Neural cell (in vitro differentiated cells): Measurements from ENCODE around the gene CCDC85C. TPM values are rescaled to one million over a fixed set of nuclear protein-coding genes. Genes with fewer than 3 reads are reported as not detected.

Experiments
- H2AFZ ChIP-seq: fragments of 200-600, 300-800 bp; sonication (generic), shearing (Covaris generic); 2 replicates; pipeline ENCODE4 v1.6.0; 2014; ENCODE audit warnings: low read depth, mild to moderate bottlenecking, antibody characterized with exemption, low read length, moderate library complexity
- H3F3A ChIP-seq: fragments of 200-600 bp; shearing (Covaris generic); 2 replicates; pipeline ENCODE4 v1.6.1; 2016; ENCODE audit warnings: mild to moderate bottlenecking, moderate library complexity, mixed read lengths, antibody characterized with exemption, low read length; ENCODE audit not compliant: insufficient read depth, poor library complexity, severe bottlenecking
- H3K27ac ChIP-seq: fragments of 200-600, 300-800 bp; sonication (generic), shearing (Covaris generic); 2 replicates; pipeline ENCODE4 v1.5.1; 2014; ENCODE audit warnings: mild to moderate bottlenecking, low read length, moderate library complexity
- H3K27me3 ChIP-seq: fragments of 300-800, 200-600 bp; sonication (generic), shearing (Covaris generic); 2 replicates; pipeline ENCODE4 v1.6.0; 2014; ENCODE audit warnings: mild to moderate bottlenecking, low read depth, low read length, moderate library complexity; ENCODE audit not compliant: insufficient read depth
- H3K36me3 ChIP-seq: fragments of 300-800, 200-600 bp; sonication (generic), shearing (Covaris generic); 2 replicates; pipeline ENCODE4 v1.5.1; 2014; ENCODE audit warnings: mild to moderate bottlenecking, antibody characterized with exemption, low read length, moderate library complexity; ENCODE audit not compliant: insufficient read depth
- H3K4me2 ChIP-seq: fragments of 300-800, 200-600 bp; sonication (generic), shearing (Covaris generic); 2 replicates; pipeline ENCODE4 v1.6.0; 2014; ENCODE audit warnings: mild to moderate bottlenecking, low read length
- H3K4me3 ChIP-seq: fragments of 300-800, 200-600 bp; sonication (generic), shearing (Covaris generic); 2 replicates; pipeline ENCODE4 v1.5.1; 2014; ENCODE audit warnings: mild to moderate bottlenecking, low read length, moderate library complexity
- H3K79me2 ChIP-seq: fragments of 200-600 bp; shearing (Covaris generic); replicated peaks from 2 replicates; pipeline ENCODE4 v1.6.0; 2014; ENCODE audit warnings: mild to moderate bottlenecking, low read length, moderate library complexity; ENCODE audit not compliant: insufficient read depth
- H3K9ac ChIP-seq: fragments of 300-800, 200-600 bp; sonication (generic), shearing (Covaris generic); 2 replicates; pipeline ENCODE4 v1.6.1; 2016; ENCODE audit warnings: mild to moderate bottlenecking, low read length, mixed read lengths
- H3K9me2 ChIP-seq: fragments of 200-600 bp; shearing (Covaris generic); 2 replicates; pipeline ENCODE4 v1.6.1; 2016; ENCODE audit warnings: mild to moderate bottlenecking, low read length, mixed read lengths; ENCODE audit not compliant: insufficient read depth
- H3K9me3 ChIP-seq: fragments of 200-600, 300-800 bp; sonication (generic), shearing (Covaris generic); 2 replicates; pipeline ENCODE4 v1.6.1; 2016; ENCODE audit warnings: mild to moderate bottlenecking, mixed run types, low read length, moderate library complexity, mixed read lengths
- H4K20me1 ChIP-seq: fragments of 200-600 bp; shearing (Covaris generic); 2 replicates; pipeline ENCODE4 v1.6.1; 2016; ENCODE audit warnings: mild to moderate bottlenecking, mixed run types; ENCODE audit not compliant: insufficient read depth
- CTCF ChIP-seq: fragments of 450-650 bp; IDR thresholded peaks from 2 replicates; pipeline ENCODE4 v1.5.1; 2014; ENCODE audit warnings: antibody characterized with exemption, mild to moderate bottlenecking, moderate library complexity; ENCODE audit not compliant: poor library complexity, severe bottlenecking
- EZH2 ChIP-seq: fragments of 200-600, 300-800 bp; shearing (Covaris generic), sonication (generic); IDR thresholded peaks from 2 replicates; pipeline ENCODE4 v1.6.1; 2014; ENCODE audit warnings: antibody characterized with exemption, low read length, borderline replicate concordance, mild to moderate bottlenecking; ENCODE audit not compliant: insufficient read depth, poor library complexity, severe bottlenecking
- MXI1 ChIP-seq: fragments of 450-650 bp; conservative IDR thresholded peaks from 2 replicates; pipeline ENCODE4 v1.6.1; 2014; ENCODE audit warnings: antibody characterized with exemption, mild to moderate bottlenecking; ENCODE audit not compliant: poor library complexity, severe bottlenecking
- POLR2AphosphoS5 ChIP-seq: IDR thresholded peaks from 2 replicates; pipeline ENCODE4 v1.6.1; 2012
- RAD21 ChIP-seq: fragments of 450-650 bp; conservative IDR thresholded peaks from 2 replicates; pipeline ENCODE4 v1.6.1; 2014; ENCODE audit warnings: antibody characterized with exemption, mild to moderate bottlenecking, moderate library complexity
- REST ChIP-seq: IDR thresholded peaks from 2 replicates; pipeline ENCODE4 v1.6.1; 2012; ENCODE audit warnings: borderline replicate concordance
- SMC3 ChIP-seq: fragments of 450-650 bp; conservative IDR thresholded peaks from 2 replicates; pipeline ENCODE4 v1.6.1; 2014; ENCODE audit warnings: antibody characterized with exemption, mild to moderate bottlenecking, moderate library complexity; ENCODE audit not compliant: poor library complexity
- TAF1 ChIP-seq: IDR thresholded peaks from 2 replicates; pipeline ENCODE4 v1.6.1; 2012; ENCODE audit warnings: low read depth
- polyA plus RNA-seq: library from polyadenylated mRNA; depleted of rRNA; stranded (reverse); fragments of >200 nt; gene quantifications from 2 replicates; pipeline ENCODE4 v1.2.3, GENCODE V29; 2014
- small RNA-seq, 3 experiments: library from RNA; depleted of rRNA; stranded (forward); fragments of <200 nt; gene quantifications; one replicate each; pipeline ENCODE3, GENCODE V24; 2012

The CCDC85C gene
- polyA plus RNA-seq, 1 donor from 2014 or later, result 24.8 TPM

GRCh38 chr14:99451234-99451633, 152.8 kb downstream of the CCDC85C start:
- no peaks in the 10 kb centered on the region for H3K9me2 ChIP-seq
- H3K27ac ChIP-seq, result no peak overlapping the region
- no peak overlapping the region for H3K4me3 ChIP-seq
- H3K9ac ChIP-seq, result no peak overlapping the region
- H4K20me1 ChIP-seq, result no peaks in the 10 kb centered on the region
- H2AFZ ChIP-seq, result no peak overlapping the region
- no peaks in the 10 kb centered on the region for H3K9me3 ChIP-seq
- H3F3A ChIP-seq, result no peaks in the 10 kb centered on the region
- no peaks in the 10 kb centered on the region for H3K36me3 ChIP-seq
- no peaks in the 10 kb centered on the region for H3K79me2 ChIP-seq
- H3K4me2 ChIP-seq, result no peak overlapping the region
- no peak for TF ChIP-seq POLR2AphosphoS5
- TF ChIP-seq MXI1, result no peak
- no peak for TF ChIP-seq TAF1
- no peak for TF ChIP-seq EZH2
- no peak for TF ChIP-seq CTCF
- TF ChIP-seq SMC3, result no peak
- TF ChIP-seq RAD21, result no peak
- no peak for TF ChIP-seq REST
- no peaks in the 10 kb centered on the region for H3K27me3 ChIP-seq

GRCh38 chr14:99450266-99450665, 153.7 kb downstream of the CCDC85C start:
- no peaks in the 10 kb centered on the region for H4K20me1 ChIP-seq
- H3F3A ChIP-seq, result no peaks in the 10 kb centered on the region
- H3K9me3 ChIP-seq, result no peaks in the 10 kb centered on the region
- no peaks in the 10 kb centered on the region for H3K79me2 ChIP-seq
- no peaks in the 10 kb centered on the region for H3K27me3 ChIP-seq
- no peaks in the 10 kb centered on the region for H3K9me2 ChIP-seq
- no peaks in the 10 kb centered on the region for H3K36me3 ChIP-seq
- no peak overlapping the region for H3K27ac ChIP-seq
- H2AFZ ChIP-seq, result no peak overlapping the region
- no peak overlapping the region for H3K4me3 ChIP-seq
- no peak overlapping the region for H3K9ac ChIP-seq
- TF ChIP-seq POLR2AphosphoS5, result no peak
- no peak for TF ChIP-seq TAF1
- TF ChIP-seq SMC3, result no peak
- H3K4me2 ChIP-seq, result no peak overlapping the region

Small RNA genes within 50 kb of the gene (small RNA-seq; reads per million reads assigned to genes)
- 0 to 1.2 (median 0) reads per million in 3 experiments for gene RF00019

Other genes with a start within 250 kb of the CCDC85C start
- 44.0 and 49.6 TPM in 2 replicates for gene SETD3, start 123.3 kb downstream of the CCDC85C start, polyA plus RNA-seq
- gene CCNK, start 122.8 kb downstream of the CCDC85C start, polyA plus RNA-seq, result 11.2 and 20.1 TPM in 2 replicates
- 0.04 and 0.47 TPM in 2 replicates for gene HHIPL1, start 40.9 kb upstream of the CCDC85C start, polyA plus RNA-seq
- 5.4 and 15.1 TPM in 2 replicates for gene CYP46A1, start 80.1 kb upstream of the CCDC85C start, polyA plus RNA-seq
- 21.7 and 27.2 TPM in 2 replicates for gene EML1, start 189.2 kb upstream of the CCDC85C start, polyA plus RNA-seq